HG03135 (cell line): ENCODE results near the gene CFB.

Experiments used
- ATAC-seq: cut with Tn5 transposase; IDR thresholded peaks from one replicate; pipeline ENCODE4 v1.9.1; 2021; ENCODE audit warnings: mild to moderate bottlenecking, moderate library complexity; ENCODE audit not compliant: unreplicated experiment

Gene CFB

DNA sequence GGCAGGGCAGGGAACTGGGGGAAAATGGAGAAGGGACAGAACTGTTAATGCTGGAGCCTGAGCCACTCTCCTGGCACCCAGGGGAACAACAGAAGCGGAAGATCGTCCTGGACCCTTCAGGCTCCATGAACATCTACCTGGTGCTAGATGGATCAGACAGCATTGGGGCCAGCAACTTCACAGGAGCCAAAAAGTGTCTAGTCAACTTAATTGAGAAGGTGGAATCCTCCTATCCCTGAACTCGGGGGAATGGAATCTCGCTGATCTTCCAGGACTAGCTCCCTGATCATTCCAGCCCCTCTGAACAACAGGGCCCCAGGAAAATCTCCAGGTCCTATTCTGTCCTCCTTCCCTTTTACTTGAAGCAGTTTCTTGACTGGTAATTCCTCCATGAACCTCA, 2.0 kb downstream of the CFB start:
- ATAC-seq = no peak

DNA sequence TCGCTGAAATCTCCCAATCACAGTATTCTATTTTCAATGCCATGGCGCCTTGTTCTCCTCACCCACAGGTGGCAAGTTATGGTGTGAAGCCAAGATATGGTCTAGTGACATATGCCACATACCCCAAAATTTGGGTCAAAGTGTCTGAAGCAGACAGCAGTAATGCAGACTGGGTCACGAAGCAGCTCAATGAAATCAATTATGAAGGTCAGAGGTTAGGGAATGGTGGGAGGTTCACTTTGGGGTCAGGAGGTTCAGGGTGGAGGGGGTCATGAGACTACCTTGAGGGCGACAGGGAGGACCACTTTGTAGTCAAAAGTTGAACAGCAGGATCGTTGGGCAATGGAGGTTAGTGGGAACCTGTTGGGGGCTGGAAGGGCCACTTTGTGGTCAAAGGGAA, 2.4 kb downstream of the CFB start:
- ATAC-seq = no peak

DNA sequence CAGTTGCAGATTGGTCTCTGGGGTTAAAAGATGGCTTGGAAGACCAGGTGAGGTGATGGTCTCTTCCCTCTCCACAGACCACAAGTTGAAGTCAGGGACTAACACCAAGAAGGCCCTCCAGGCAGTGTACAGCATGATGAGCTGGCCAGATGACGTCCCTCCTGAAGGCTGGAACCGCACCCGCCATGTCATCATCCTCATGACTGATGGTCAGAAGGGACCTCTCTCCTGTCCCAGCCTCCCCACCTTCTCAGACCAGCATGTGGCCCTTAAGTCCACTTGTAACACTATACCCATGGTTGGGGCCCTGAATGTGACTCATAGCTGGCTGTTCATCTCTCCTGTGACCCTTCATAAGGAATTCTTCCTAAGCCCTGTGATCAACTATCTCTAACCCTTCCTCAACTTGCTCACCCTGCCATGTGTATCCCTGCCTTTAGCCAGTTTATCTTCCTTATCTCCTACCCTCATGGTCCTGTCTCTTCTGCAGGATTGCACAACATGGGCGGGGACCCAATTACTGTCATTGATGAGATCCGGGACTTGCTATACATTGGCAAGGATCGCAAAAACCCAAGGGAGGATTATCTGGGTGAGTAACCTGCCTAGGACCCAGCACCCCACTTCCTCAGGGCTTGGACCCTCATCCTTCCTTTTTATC, 3.0 kb downstream of the CFB start:
- no peak for ATAC-seq

DNA sequence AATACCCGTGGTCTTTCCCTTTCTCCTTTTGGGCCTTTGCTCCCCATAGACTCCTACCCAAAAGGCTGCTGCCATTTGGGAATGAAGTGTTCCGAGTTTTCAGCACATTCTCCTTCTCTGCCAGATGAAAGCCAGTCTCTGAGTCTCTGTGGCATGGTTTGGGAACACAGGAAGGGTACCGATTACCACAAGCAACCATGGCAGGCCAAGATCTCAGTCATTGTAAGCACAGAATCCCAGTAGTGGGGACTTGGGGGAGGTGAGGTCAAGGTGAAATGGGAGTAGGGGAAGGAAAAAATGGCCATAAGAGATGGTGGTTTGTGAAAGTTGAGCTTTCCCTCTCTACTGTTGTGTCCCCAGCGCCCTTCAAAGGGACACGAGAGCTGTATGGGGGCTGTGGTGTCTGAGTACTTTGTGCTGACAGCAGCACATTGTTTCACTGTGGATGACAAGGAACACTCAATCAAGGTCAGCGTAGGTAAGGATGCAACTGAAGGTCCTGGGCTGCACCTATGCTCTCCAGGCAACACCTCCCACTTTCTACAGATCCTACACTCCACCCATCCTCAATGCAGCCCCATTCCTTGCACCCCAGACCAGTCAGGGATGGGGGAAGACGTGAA, 4.1 kb downstream of the CFB start:
- ATAC-seq = no peak

DNA sequence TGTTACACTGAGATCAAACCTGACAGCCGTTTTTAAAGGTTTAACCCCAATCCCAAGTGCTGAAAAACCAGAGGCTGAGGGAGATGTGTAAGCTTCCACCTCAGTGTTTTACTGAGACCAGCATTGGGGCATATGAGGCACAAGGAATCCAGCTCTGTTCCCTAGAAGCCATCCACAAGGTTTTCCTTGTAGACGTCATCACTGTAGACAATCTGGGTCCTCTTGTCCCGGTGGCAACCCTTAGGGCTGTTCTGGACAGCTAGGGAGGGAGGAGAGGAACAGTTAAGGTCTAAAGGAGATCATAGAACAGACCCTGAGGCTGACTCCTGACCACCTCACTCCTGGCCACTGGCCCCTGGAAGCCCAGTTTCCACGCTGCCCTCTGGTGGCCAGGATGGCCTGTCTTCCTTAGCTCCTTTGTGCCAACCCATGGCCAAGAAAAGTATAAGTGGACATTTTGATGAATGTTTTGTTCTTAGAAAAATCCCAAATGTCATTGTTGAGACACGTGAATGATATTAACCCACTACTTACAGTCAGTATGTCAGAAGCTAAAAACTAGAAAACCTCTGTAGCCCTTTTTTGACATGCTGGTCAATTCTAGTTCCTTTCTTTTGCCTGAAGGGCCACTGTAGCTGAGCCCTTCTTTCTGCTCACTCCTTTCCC, 6.4 kb downstream of the CFB start:
- no peak for ATAC-seq

DNA sequence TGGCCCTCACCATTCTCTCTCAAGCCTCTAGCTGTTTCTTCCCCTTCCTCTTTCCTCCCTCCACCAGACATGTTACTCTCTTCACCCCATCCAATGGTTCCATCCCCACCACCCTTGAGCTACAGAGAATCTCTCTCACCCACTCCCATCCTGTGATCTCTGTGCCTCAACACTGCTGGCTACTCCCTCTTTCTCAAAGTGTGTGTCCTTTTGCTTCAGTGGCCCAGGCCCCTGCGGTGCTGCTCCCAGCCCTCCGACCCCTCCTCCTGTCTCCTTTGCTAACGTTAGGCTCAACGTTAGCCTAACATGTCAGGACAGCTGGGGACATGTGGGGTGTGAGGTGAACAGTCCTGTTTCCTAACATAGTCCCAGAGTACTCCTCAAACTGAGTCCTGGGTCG, 7.0 kb downstream of the CFB start:
- no peak for ATAC-seq

DNA sequence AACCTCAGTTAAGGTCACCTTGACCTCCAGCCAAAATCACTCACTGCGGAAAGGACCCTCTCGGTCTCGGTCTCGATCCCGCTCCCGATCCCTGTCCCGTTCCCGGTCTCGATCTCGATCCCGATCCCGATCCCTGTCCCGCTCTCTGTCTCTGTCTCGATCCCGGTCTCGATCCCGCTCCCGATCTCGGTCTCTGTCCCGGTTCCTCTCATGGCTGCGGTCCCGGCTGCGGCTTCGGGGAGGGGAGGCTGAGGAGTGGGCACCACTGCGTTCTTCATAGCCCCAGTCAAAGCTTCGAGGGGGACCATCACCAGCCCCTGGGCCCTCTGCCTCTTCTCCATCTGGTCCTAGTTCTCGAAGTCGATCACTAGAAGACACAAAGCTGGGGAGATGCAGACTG, 8.6 kb downstream of the CFB start:
- ATAC-seq = no peak

DNA sequence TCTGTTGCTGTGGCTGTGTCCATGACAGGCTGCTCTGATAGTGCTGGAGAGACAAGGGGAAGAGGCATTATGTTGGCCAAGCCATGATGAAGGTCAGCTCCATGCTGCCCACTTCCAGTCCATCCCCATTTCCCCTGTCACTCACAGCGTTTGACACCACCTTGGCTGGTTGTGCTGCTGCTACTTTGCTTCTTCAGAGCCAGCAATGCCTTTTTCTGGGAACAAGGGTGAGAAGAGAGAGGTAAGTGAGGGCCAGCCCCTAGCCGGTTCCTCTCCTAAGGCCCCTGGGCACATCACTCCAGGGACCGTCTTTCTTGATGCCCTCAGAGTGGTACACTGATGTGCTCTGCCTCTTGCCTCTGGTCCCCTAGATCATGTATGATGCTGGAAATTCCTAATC, 10.9 kb downstream of the CFB start:
- ATAC-seq = no peak

DNA sequence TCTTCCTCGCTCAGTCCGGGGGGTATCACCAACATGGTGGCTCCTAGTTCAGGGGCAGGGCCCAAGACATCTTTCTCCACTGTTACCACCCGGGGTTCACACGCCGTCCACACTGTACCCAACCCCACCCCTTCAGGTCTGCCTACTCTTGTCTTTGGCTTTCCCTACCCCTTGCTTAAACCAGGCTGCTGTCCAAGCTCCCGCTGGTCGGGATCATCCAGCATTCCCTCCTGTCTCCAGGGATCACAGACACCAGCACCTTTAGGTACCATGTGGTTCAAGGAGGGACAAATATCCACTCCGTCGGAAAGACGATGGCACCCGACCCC, 12.5 kb downstream of the CFB start:
- peak; percentile 2 for ATAC-seq

DNA sequence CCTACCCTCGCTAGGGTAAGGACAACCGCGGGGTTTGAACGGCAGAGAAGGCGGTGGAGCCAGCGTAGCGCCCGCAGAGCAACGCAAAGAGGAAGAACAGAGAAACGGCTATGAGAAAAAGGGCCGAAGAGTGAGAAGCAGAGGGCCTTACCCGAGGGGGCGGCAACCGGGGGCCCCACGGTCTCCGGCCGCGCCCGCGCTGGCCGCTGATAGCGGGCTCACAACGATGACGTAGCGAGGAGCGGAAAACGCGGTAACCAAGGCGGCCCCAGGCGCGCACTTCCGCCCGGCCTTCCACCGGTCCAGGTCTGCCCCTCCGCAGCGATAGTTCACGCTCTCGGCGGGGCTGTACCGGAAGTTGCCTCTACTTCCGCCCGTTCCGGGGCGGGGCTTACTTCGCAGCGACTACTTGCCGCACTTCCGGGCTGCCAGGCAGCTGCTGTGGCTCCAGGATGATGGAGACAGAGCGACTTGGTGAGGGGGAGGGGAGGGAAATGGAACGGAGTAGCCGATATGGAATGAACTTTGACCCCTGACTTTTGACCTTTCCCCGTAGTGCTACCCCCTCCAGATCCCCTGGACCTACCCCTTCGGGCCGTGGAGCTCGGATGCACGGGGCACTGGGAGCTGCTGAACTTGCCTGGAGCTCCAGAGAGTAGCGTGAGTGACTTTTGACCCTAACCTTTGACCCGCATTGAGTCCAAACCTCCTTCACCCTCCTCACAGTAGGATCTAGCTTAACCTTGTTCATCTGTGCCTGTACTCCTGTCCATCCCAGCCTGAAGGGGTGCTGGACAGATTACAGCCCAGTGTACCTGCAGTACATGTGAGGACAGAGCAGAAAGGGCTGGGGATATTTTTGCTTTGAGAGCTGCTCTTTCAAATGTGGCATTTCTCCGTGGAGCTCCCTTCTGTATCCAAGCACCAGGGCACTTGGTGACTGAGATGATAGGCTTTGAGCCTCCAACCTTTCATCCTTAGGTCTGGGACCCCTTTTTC, 13.1 kb downstream of the CFB start, which contains the start of the genes NELFE and SKIC2:
Gene NELFE (minus strand): TSS at position 231 of the 999 bp plus-strand sequence. CDS start 525 bp downstream, outside the sequence.
Gene SKIC2 (plus strand): TSS at position 435 of the 999 bp plus-strand sequence. CDS start 18 bp downstream, at position 453.
- peak; percentile 94 for ATAC-seq

DNA sequence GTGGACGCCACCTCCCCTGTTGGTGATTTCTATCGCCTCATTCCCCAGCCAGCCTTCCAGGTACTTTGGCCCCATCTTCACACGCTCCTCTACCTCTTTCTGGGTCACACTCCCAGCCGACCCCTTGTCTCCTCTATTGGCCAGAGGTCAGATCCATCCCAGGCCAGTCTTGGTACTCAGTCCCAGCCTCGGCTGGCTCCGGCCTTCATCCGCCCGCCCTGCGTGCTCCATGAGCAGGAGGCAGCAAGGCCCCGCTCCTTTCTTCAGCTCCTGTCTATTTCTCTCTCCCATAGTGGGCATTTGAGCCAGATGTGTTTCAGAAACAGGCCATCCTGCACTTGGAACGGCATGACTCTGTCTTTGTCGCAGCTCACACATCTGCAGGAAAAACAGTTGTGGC, 15.7 kb downstream of the CFB start:
- ATAC-seq = no peak

DNA sequence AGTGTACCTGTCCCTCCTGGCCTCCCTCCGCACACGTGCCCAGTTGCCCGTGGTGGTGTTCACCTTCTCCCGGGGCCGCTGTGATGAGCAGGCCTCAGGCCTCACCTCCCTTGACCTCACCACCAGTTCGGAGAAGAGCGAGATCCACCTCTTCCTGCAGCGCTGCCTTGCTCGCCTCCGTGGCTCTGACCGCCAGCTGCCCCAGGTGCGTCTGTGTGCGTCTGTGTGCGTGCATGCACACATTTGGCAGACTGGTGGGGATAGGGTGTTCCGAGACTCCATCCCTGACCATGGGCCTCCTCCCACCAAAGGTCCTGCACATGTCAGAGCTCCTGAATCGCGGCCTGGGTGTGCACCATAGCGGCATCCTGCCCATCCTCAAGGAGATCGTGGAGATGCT, 18.0 kb downstream of the CFB start:
- ATAC-seq = no peak

DNA sequence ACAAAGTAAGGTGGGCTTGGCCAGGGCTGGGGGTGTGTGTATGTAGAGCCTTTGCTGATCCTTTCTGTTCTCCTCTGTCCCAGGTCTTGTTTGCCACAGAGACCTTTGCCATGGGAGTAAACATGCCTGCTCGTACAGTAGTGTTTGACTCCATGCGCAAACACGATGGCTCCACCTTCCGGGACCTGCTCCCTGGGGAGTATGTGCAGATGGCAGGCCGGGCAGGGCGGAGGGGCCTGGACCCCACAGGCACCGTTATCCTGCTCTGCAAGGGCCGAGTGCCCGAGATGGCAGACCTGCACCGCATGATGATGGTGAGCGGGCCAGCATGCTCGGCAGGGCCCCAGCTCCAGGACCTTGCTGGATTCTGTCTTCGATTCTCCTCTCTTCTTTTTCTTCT, 19.8 kb downstream of the CFB start:
- ATAC-seq = no peak

DNA sequence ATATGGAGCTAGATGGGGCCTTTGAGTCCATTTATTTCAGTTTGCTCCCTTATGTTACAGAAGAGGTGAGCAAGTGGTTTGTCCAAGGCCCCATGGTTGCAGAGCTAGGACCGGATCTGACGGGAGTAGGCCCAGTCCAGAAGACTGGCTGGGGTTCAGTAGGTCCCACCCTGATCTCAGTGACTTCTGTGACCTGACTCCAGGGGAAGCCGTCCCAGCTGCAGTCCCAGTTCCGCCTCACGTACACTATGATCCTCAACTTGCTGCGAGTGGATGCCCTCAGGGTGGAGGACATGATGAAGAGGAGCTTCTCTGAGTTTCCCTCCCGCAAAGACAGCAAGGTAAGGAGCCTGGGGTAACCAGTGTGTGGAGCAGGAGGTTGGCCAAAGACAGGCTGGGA, 20.6 kb downstream of the CFB start:
- no peak for ATAC-seq

DNA sequence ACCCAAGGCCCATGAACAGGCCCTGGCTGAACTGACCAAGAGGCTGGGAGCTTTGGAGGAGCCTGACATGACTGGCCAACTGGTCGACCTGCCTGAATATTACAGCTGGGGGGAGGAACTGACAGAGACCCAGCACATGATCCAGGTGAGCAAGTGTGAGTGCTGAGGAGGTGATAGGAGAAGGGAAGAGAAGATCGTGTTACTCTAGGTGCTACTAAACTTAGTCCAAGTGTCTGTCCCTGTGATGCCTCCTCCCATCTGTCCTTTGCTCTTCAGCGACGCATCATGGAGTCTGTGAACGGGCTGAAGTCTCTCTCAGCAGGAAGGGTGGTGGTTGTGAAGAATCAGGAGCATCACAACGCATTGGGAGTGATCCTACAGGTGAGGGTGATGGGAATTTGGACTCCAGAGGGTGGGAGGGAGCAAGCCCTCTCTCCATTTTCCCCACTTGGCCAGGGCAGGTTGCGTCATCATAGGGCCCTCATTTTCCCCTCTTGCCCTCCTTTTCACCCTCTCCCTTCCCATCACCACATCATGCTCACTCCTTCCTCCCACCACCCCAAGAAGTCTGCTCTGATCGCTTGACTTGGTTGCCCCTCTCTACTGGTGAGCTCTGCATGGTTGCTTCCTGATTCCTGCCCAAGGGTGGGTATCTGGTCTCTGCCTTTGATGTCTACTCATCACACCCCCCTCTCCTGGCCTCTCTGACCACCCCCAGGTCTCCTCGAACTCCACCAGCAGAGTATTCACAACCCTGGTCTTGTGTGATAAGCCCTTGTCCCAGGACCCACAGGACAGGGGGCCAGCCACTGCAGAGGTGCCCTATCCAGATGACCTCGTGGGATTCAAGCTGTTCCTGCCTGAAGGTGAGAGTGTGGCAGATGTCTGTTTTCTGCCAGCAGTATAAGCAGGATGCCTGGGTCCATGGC, 21.4 kb downstream of the CFB start:
- ATAC-seq = no peak

DNA sequence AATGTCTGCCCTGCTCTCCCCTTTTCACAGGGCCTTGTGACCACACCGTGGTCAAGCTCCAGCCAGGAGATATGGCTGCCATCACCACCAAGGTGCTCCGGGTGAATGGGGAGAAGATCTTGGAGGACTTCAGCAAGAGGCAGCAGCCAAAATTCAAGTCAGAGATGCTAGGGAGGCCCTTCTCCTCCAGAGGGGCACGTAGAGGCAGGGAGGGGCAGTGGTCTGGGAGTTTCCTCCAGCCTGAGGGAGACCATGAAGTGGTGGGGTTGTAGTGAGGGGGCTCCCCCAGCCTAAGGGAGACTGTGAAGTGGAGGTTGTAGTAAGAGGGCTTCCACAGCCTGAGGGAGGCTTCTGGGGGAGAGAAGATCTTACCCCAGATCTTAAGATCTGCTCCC, 22.0 kb downstream of the CFB start:
- no peak for ATAC-seq

DNA sequence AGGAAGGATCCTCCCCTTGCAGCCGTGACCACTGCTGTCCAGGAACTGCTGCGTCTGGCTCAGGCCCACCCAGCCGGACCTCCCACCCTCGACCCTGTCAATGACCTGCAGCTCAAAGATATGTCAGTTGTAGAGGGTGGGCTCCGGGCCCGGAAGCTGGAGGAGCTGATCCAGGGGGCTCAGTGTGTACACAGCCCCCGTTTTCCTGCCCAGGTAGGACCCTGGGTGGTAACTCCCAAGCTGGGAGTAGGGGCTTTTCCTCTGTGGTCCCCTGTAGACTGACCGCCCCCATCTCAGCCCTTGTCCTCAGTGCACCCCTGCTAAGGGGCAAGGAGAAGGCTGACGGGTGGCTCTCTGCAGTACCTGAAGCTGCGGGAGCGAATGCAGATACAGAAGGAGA, 22.4 kb downstream of the CFB start:
- no peak for ATAC-seq

DNA sequence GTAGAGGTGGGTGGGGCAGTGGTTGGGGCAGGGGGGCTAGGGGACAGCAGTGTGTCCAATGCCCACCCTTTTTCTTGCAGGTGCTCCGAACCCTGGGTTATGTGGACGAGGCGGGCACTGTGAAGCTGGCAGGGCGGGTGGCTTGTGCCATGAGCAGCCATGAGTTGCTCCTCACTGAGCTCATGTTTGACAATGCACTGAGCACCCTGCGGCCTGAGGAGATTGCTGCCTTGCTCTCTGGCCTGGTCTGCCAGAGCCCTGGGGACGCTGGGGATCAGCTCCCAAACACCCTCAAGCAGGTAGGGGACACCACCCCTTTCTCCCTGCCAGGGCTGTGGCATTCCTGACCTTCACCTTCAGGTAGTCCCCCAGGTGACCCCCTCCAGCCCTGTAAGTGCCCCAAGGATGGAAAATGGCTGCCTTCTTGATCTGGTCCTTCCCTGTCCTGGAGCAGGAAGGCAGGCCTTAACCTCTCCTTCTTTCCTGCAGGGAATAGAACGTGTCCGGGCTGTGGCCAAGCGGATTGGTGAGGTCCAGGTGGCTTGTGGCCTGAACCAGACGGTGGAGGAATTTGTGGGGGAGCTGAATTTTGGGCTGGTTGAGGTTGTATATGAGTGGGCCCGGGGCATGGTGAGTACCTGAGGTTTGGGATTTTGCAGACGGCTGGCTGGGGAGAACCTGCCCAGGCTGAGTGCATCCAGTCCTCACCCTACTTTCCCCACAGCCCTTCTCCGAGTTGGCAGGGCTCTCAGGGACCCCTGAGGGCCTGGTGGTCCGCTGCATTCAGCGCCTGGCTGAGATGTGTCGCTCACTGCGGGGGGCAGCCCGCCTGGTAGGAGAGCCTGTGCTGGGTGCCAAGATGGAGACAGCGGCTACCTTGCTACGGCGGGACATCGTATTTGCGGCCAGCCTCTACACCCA, 23.2 kb downstream of the CFB start:
- no peak for ATAC-seq
